GM12872 (cell line): ENCODE measurements around the gene PGC.

Experiments used
- TF ChIP-seq, protein P1 (sequence below): IDR thresholded peaks from 3 replicates; pipeline ENCODE4 v1.5.1; 2011; ENCODE audit warnings: low read depth, mild to moderate bottlenecking, low read length, moderate library complexity; ENCODE audit not compliant: insufficient read depth

The PGC gene

DNA sequence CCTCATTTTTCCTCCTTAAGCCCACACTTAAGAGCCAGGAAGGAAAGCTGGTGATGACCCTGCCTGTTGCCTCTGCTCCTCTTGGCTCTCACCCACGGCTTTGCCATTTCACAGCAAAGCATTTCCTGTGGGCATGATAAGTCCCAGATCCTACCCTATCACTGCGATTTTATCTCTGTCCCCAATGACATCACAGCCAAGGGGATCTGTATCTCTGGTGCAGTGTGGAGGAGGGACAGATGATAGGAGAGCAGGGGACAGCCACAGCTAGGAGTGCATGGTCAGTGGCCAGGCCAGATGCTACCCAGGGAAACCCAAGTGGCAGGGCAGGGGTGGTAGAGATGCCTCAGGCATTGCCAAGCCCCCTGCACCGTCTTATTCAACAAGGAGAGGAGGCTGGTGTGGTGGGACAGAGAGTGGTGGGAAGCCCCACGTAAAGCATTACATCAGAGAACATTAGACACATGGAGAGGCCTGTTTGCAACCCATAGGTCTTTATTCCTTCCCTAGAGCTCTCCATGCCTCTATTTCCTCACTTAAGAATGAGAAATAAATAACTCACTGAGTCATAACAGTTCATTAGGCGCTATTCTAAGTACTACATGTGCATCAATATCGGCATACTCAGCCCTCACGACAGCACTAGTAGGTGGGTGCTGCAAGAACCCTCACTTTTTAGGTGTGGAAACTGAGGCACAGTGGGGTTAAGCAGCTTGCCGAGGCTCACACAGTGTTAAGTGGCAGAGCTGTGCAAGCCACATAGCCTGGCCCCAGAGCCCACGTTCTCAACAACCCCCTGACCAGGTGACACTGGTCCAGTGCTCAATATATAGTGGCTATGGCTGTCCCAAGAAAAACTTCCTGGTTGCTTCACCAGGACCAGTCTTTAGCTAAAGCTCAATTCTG is 16.4 kb downstream of the PGC start:
- TF ChIP-seq, protein P1, sequence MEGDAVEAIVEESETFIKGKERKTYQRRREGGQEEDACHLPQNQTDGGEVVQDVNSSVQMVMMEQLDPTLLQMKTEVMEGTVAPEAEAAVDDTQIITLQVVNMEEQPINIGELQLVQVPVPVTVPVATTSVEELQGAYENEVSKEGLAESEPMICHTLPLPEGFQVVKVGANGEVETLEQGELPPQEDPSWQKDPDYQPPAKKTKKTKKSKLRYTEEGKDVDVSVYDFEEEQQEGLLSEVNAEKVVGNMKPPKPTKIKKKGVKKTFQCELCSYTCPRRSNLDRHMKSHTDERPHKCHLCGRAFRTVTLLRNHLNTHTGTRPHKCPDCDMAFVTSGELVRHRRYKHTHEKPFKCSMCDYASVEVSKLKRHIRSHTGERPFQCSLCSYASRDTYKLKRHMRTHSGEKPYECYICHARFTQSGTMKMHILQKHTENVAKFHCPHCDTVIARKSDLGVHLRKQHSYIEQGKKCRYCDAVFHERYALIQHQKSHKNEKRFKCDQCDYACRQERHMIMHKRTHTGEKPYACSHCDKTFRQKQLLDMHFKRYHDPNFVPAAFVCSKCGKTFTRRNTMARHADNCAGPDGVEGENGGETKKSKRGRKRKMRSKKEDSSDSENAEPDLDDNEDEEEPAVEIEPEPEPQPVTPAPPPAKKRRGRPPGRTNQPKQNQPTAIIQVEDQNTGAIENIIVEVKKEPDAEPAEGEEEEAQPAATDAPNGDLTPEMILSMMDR: no peak

DNA sequence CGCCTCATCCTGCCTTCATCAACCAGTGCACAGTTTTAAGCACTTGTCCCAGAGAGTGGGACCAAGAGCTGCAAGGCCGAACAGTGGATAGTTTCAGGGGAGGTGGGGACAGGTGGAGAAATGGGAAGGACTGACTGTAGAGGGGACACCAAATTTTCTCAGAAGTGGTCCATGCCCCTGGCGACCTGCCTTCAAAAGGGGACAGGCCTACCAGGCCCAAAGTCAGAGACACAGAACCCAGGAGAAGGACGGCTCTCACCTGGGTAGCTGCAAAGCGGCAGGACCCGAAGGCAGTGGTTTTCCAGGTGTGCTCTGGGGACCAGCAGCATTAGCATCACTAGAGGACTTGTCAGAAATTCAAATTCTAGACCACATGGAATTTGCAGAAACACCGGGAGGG is 17.6 kb downstream of the PGC start:
- TF ChIP-seq, protein P1: no peak

DNA sequence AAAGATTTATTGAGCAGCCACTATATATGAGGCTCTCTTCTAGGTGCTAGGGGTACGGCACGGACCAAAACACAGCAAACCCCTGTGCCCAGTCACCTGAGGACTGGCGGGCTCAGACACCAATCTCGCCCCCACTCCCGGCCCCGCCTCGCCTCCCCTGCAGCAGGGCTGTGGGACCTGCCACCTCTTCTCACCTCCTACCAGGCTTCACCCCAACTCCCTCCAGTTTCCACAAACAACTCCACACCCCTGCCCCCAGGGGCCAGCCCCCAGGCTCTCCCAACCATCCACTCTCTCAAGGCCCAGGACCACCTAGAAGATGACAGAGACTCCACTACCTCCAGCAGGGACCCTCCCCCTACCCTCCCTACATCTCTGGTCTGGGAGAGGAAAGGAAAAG is 18.2 kb downstream of the PGC start:
- TF ChIP-seq, protein P1: no peak

DNA sequence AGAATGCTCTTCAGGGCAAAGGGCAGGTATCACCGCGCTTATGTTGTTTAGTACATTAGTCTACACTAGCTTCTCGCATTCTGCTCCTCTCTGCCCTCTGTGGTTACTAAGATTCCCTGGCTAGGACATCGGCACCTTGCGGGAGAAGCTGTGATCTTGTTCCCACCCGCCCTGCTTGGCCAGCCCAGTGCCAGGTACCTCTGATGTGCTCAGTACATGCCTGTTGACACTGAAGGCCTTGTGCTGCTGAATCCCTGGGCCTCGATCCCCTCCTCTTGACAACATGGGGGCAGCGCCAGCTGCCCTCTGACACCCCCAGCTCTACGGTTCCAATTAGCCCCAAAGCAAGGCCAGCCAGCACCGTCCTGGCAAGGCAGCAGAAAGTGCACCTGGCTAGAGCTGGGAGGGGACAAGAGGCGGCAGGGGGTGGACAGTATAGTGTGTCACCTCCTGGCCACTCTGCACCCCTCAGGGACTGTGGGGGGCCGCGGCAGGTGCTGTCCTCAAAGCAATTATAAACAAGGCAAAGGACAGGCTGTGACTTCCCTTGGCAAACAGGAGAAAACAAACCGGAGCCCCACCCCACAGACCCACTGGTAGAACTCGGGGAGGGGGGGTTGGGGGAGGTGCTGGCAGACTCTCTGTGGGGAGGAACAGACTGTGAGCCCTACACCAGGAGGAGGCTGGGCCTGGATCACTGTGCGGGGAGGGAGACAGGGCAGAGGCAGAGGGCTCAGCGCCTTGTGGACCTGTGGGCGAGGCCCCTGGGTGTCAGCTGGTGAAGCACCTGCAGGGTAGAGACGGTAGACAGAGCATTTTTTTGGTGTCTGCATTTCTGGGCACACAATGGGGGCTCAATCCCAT is 18.9 kb downstream of the PGC start:
- TF ChIP-seq, protein P1: no peak

DNA sequence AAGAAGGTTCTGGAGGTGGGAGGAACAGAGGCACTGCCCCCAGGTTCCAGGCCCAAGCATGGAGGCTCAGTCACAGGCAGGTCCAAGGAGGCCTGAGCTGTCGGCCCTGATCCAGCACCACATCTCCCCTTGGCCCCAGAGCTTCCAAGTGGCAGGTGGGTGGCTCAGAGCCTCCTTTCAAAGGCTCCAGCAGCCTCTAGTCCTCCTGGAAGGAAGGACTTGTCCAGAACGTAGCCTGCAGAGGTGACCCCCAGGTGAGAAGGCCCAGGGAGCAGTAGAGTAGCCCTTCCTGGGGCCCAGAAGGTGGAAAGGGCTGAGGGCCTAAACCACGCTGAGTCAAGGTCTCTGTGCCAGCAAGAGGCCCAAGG is 19.5 kb downstream of the PGC start:
- TF ChIP-seq, protein P1: no peak

DNA sequence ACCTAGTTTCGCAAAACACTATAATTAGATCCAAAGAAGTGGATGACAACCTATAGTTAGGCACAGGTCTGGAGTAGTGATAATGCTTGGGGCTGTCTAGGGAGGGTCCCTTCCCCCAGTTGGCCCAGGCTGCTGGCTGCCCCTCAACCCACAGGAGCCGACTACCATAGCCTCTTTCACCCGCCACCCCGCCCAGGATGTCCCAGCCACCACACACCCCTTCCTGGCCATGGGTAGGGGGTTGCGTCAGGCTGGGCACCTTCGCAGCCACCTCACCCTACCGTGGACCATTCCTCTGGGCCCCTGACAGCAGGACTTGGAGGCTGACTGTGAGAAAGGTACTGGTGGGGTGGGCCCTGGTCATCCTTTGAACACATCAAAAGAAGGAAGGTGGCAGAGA is 20.3 kb downstream of the PGC start:
- TF ChIP-seq, protein P1: no peak
